ENCODE data around the gene ZPLD1.

GRCh38 chr3:102398666-102399065 lies 36.1 kb upstream of the ZPLD1 start:
- TF ChIP-seq CTCF (conservative IDR thresholded peaks at IDR 0.05; ENCODE audit: low read length) (no peak), EZH2phosphoT487 (IDR thresholded peaks at IDR 0.05; ENCODE audit: borderline replicate concordance) (no peak)
